ENCODE data around the gene EPOP.

- TF ChIP-seq, protein P1, sequence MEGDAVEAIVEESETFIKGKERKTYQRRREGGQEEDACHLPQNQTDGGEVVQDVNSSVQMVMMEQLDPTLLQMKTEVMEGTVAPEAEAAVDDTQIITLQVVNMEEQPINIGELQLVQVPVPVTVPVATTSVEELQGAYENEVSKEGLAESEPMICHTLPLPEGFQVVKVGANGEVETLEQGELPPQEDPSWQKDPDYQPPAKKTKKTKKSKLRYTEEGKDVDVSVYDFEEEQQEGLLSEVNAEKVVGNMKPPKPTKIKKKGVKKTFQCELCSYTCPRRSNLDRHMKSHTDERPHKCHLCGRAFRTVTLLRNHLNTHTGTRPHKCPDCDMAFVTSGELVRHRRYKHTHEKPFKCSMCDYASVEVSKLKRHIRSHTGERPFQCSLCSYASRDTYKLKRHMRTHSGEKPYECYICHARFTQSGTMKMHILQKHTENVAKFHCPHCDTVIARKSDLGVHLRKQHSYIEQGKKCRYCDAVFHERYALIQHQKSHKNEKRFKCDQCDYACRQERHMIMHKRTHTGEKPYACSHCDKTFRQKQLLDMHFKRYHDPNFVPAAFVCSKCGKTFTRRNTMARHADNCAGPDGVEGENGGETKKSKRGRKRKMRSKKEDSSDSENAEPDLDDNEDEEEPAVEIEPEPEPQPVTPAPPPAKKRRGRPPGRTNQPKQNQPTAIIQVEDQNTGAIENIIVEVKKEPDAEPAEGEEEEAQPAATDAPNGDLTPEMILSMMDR (IDR thresholded peaks at IDR 0.05) = peak; percentile 90 to 95 (median 92)
- no peak for TF ChIP-seq POLR2A (IDR thresholded peaks at IDR 0.05)
Observed at GRCh38 chr17:38676706-38677504, 2.1 kb upstream of the EPOP start.
